Gastrocnemius medialis (tissue), 4 donors: Measurements from ENCODE around the gene TIMM8A. TPM values are rescaled to one million over a fixed set of nuclear protein-coding genes. Genes with fewer than 3 reads are reported as not detected.

Source experiments
- ATAC-seq, 2 donors: fragments of 150-250 bp; one replicate each; pipeline ENCODE4 v1.9.1; 2016
- DNase-seq, 2 donors: peaks; one replicate each; pipeline ENCODE4 v3.0.0-alpha.2; 2019
- H3K27ac ChIP-seq, 4 donors: fragments of 200-600 bp; sonication (generic); 1 replicate in 1 of 4; 2 replicates in 3 of 4; pipeline ENCODE4 v1.5.1; 2016 to 2018; ENCODE audit warnings: mild to moderate bottlenecking in 2 of 4, moderate library complexity in 1 of 4
- H3K27me3 ChIP-seq, 3 donors: fragments of 200-600 bp; sonication (generic) in 2 of 3; 1 replicate in 1 of 3; 2 replicates in 2 of 3; pipeline versions ENCODE4 v1.5.1 to v1.6.0; 2016 to 2019; ENCODE audit warnings: mild to moderate bottlenecking in 1 of 3, moderate library complexity in 1 of 3
- H3K36me3 ChIP-seq, 2 donors: fragments of 200-600 bp; sonication (generic) in 1 of 2; one replicate each; pipeline ENCODE4 v1.5.1; 2017 to 2018
- H3K4me1 ChIP-seq, 2 donors: fragments of 200-600 bp; sonication (generic) in 1 of 2; one replicate each; pipeline ENCODE4 v1.5.1; 2016 to 2017; ENCODE audit warnings: mild to moderate bottlenecking in 2 of 2
- H3K4me3 ChIP-seq, 4 donors: fragments of 200-600 bp; sonication (generic) in 3 of 4; 1 replicate in 1 of 4; 2 replicates in 3 of 4; pipeline ENCODE4 v1.5.1; 2016 to 2019; ENCODE audit warnings: mild to moderate bottlenecking in 2 of 4
- H3K9me3 ChIP-seq, 3 donors: fragments of 200-600 bp; sonication (generic) in 2 of 3; 1 replicate in 1 of 3; 2 replicates in 2 of 3; pipeline ENCODE4 v1.5.1; 2016 to 2019
- CTCF ChIP-seq, 5 experiments: fragments of 450-650 bp in 3 of 5; fragments of 200-600 bp in 2 of 5; sonication (generic) in 2 of 5; IDR thresholded peaks in 4 of 5; conservative IDR thresholded peaks in 1 of 5; 1 replicate in 4 of 5; 2 replicates in 1 of 5; pipeline ENCODE4 v1.5.1; 2016 to 2019; ENCODE audit warnings: antibody characterized with exemption in 5 of 5, mild to moderate bottlenecking in 3 of 5, moderate library complexity in 3 of 5
- POLR2A ChIP-seq, 2 donors: fragments of 450-650 bp; IDR thresholded peaks; one replicate each; pipeline ENCODE4 v1.6.1; 2017; ENCODE audit warnings: antibody characterized with exemption in 2 of 2, mild to moderate bottlenecking in 2 of 2, moderate library complexity in 2 of 2
- in situ Hi-C, 4 donors: fragments of 200-750 bp; cut with MboI; loops; one replicate each; pipeline versions ENCODE4 v1.15.0 to v1.8.0; 2017; ENCODE audit warnings: low sequenced_read_pairs in 4 of 4
- intact Hi-C: fragments of 100-400 bp; cut with DNase I; formaldehyde crosslinking; loops from one replicate; pipeline ENCODE4 v1.15.1; 2023; ENCODE audit warnings: low total_unique reads
- total RNA-seq, 4 donors: library from RNA; depleted of rRNA; stranded (reverse); fragments of >200 nt; gene quantifications; one replicate each; pipeline versions ENCODE4 v1.1.0 to v1.2.3, GENCODE V29; 2016

The TIMM8A gene
- total RNA-seq, 4 donors from 2014 or later, result 1.9 to 9.5 (median 4.9) TPM

DNA sequence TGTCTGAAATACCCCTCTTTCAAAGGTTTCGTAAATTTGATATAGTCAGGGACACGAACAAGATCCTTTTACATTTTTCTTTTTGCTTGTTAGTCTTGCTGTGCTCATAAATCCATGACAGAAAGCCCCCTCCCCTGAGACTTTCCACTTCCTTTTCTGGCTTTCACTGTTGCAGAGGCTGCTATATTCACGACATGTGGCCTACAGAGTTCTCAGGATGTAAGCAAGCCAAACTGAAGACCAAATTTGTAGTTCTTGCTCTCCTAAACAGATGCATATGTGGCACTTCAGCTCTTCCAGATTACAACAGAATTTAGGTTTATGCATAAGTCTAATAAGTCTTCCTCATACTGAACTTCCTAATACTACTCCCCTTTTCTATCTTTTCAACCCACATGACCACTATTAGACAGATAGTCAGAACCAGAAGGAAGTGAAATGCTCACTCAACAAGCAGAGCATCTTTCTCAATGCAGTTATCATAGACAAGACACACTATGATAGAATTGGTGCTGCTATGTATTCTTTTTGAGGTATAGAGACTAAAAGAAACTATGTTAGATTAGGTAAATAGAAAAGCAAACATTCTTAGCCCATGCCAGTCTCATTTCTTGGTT is 22.5 kb upstream of the TIMM8A start:
- no peaks in the 10 kb centered on the region for H3K27me3 ChIP-seq
- intact Hi-C loops (no loop called here), in situ Hi-C loops (no loop called here)
- H3K4me1 ChIP-seq, result no peaks in the 10 kb centered on the region
- no peak overlapping the region for H3K4me3 ChIP-seq
- DNase-seq (no peak), ATAC-seq (no peak)
- no peak for TF ChIP-seq CTCF (IDR thresholded peaks at IDR 0.05 in 4 of 5, conservative IDR thresholded peaks at IDR 0.05 in 1 of 5)
- TF ChIP-seq POLR2A (IDR thresholded peaks at IDR 0.05), result no peak
- H3K9me3 ChIP-seq, result no peaks in the 10 kb centered on the region
- no peaks in the 10 kb centered on the region for H3K36me3 ChIP-seq
- H3K27ac ChIP-seq, result no peak overlapping the region

DNA sequence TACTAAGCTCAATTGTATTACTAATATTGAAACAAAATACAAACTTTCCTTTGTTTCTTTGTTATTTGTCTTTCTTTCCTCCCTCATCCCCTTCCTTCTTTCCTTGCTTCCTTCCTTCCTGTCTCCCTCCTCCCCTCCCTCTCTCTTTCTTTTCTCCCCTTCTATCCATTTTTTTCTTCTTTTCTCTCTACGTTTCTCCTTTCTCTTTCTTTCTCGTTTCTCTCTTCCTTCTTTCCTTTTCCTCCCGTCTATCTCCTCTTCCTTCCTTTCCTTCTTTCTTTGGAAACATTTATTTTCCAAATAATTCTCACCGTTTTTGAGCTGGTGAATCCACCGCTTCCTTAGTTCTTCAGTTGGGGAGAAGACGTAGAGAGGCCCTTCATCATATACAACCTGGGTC is 21.1 kb upstream of the TIMM8A start:
- H3K4me1 ChIP-seq, result no peaks in the 10 kb centered on the region
- ATAC-seq (no peak), DNase-seq (no peak)
- no peaks in the 10 kb centered on the region for H3K9me3 ChIP-seq
- in situ Hi-C loops (no loop called here), intact Hi-C loops (no loop called here)
- H3K4me3 ChIP-seq, result no peak overlapping the region
- TF ChIP-seq POLR2A (IDR thresholded peaks at IDR 0.05) (no peak), CTCF (IDR thresholded peaks at IDR 0.05 in 4 of 5, conservative IDR thresholded peaks at IDR 0.05 in 1 of 5) (no peak)
- no peaks in the 10 kb centered on the region for H3K27me3 ChIP-seq
- H3K27ac ChIP-seq, result no peak overlapping the region
- H3K36me3 ChIP-seq, result no peaks in the 10 kb centered on the region

DNA sequence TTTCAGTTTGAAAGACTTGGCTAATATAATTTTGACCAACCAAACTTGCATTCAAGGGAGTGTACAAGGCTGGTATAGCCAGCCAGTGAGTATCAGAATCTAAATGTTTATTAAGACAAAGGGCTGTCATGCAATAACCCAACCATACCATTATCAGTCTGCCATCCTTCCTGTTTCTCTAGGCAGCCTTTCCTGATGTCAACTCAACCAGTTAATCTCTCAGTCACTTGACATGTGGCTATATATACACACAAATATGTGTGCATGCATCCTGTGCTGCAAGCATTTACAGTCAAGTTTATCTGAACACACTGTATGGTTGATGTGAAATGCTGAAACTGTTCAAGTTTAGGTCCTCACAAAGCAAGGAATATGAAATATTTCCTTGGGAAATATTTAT is 20.3 kb upstream of the TIMM8A start:
- H3K27ac ChIP-seq, result no peak overlapping the region
- no peak for ATAC-seq
- H3K9me3 ChIP-seq, result no peaks in the 10 kb centered on the region
- intact Hi-C loops, result no loop called here
- no peak overlapping the region for H3K4me3 ChIP-seq
- no peaks in the 10 kb centered on the region for H3K27me3 ChIP-seq
- H3K4me1 ChIP-seq, result no peaks in the 10 kb centered on the region
- no peak for DNase-seq
- H3K36me3 ChIP-seq, result no peaks in the 10 kb centered on the region
- TF ChIP-seq POLR2A (IDR thresholded peaks at IDR 0.05) (no peak), CTCF (IDR thresholded peaks at IDR 0.05 in 4 of 5, conservative IDR thresholded peaks at IDR 0.05 in 1 of 5) (no peak)
- in situ Hi-C loops, result no loop called here

DNA sequence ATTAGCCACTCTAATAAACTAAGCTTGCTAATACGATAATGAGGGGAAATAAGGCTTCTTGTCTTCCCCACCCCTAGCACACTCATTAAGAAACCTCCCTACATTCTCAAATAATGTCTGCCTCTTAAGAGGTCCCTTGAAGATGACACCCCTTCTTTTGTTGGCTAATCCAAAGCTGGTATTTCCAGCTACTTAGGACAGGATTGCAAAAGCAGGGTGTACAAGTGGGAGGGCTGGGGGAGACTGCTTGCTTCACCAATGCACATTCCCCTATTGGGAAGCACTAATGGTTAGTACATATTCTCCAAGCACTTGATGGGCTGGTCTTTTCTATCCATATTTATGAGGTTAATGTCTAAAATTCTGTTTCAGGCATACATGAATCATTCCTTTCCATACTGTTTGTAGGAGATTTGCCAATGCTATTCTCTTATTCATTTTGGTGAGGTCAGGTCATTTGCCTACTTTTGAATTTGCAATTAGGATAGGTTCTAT is 16.8 kb upstream of the TIMM8A start:
- no peak overlapping the region for H3K27ac ChIP-seq
- intact Hi-C loops (no loop called here), in situ Hi-C loops (no loop called here)

More for the DNA sequence above, 16.8 kb upstream of the TIMM8A start:
- TF ChIP-seq POLR2A (IDR thresholded peaks at IDR 0.05) (no peak), CTCF (IDR thresholded peaks at IDR 0.05 in 4 of 5, conservative IDR thresholded peaks at IDR 0.05 in 1 of 5) (no peak)
- H3K27me3 ChIP-seq, result peaks cover 0 to 3% (median 0%) of the 10 kb centered on the region in 3 donors
- H3K4me3 ChIP-seq, result no peak overlapping the region
- H3K36me3 ChIP-seq, result no peaks in the 10 kb centered on the region
- DNase-seq, result no peak
- no peak for ATAC-seq
- no peaks in the 10 kb centered on the region for H3K9me3 ChIP-seq
- no peaks in the 10 kb centered on the region for H3K4me1 ChIP-seq
